Limb (tissue), 2 donors: ENCODE measurements around the gene ODAPH.
A peak's percentile ranks its signal among the peaks of the same experiment; 100 is the strongest.
"Not testable (repeated sequence)": the region's sequence is repeated elsewhere in the genome, so short reads cannot be mapped to it uniquely, and the experiment has no call there.

Experiments
- DNase-seq, 2 donors: peaks; one replicate each; pipeline ENCODE4 v3.0.0-alpha.2; 2016; ENCODE audit errors: extremely low spot score in 2 of 2

Gene ODAPH

GRCh38 chr4:75555294-75556164 is at the start of gene ODAPH:
Gene ODAPH (plus strand): TSS chr4:75556066. CDS start chr4:75556083, 17 bp downstream.
- no peak for DNase-seq

- not testable (repeated sequence) for DNase-seq
These were observed 46.3 kb upstream of the ODAPH start for GRCh38 chr4:75509592-75509991.

- no peak for DNase-seq
These were observed 44.0 kb upstream of the ODAPH start for GRCh38 chr4:75511841-75512240.

GRCh38 chr4:75512386-75513211 is 43.3 kb upstream of the ODAPH start:
- DNase-seq = no peak

GRCh38 chr4:75513526-75514130 is 42.2 kb upstream of the ODAPH start:
- no peak for DNase-seq

GRCh38 chr4:75514131-75514948 is 41.5 kb upstream of the ODAPH start, which contains the start of the genes RCHY1 and THAP6:
Gene RCHY1 (minus strand): TSS chr4:75514403. CDS start chr4:75514286, 117 bp downstream.
Gene THAP6 (plus strand): TSS chr4:75514473. CDS start chr4:75515453, 980 bp downstream.
- DNase-seq = peak; percentile 95 to 97

- DNase-seq = no peak
These were observed 40.8 kb upstream of the ODAPH start for GRCh38 chr4:75514949-75515612.

GRCh38 chr4:75516144-75516543 is 39.7 kb upstream of the ODAPH start:
- no peak for DNase-seq

- DNase-seq = not testable (repeated sequence)
These were observed 36.4 kb upstream of the ODAPH start for GRCh38 chr4:75519452-75519851.

GRCh38 chr4:75525086-75525485 is 30.8 kb upstream of the ODAPH start:
- DNase-seq = no peak

- DNase-seq = no peak
These were observed 30.0 kb upstream of the ODAPH start for GRCh38 chr4:75525910-75526309.

GRCh38 chr4:75527482-75527881 is 28.4 kb upstream of the ODAPH start:
- no peak for DNase-seq

- no peak for DNase-seq
These were observed 25.1 kb upstream of the ODAPH start for GRCh38 chr4:75530556-75531322.

- DNase-seq = not testable (repeated sequence)
These were observed 24.2 kb upstream of the ODAPH start for GRCh38 chr4:75531536-75532143.

GRCh38 chr4:75533339-75533887 is 22.5 kb upstream of the ODAPH start:
- not testable (repeated sequence) for DNase-seq

GRCh38 chr4:75533926-75534325 is 21.9 kb upstream of the ODAPH start:
- DNase-seq = not testable (repeated sequence)

- DNase-seq = not testable (repeated sequence)
These were observed 18.6 kb upstream of the ODAPH start for GRCh38 chr4:75537308-75537707.

GRCh38 chr4:75542824-75543223 is 13.0 kb upstream of the ODAPH start:
- DNase-seq = no peak

GRCh38 chr4:75544220-75544619 is 11.6 kb upstream of the ODAPH start:
- DNase-seq = not testable (repeated sequence)
